GM12878 (cell line): ENCODE data around the gene SNRNP200. TPM values are rescaled to one million over a fixed set of nuclear protein-coding genes. Genes with fewer than 3 reads are reported as not detected.

Experiments used
- ATAC-seq: fragments of 200-7000 bp; cut with Tn5 transposase; 3 replicates; pipeline ENCODE4 v1.9.1; 2020; ENCODE audit warnings: mild to moderate bottlenecking, moderate library complexity
- BruUV-seq: library from RNA; stranded (reverse); fragments of 400-500 nt; replicated peaks from 2 replicates; lab custom pipeline; 2021; lab: Mats Ljungman, UMichigan
- CTCF ChIA-PET: fragments of 300-600 bp; sonication (Branson Sonifier 250); formaldehyde crosslinking; extraction: SDS; loops from one replicate; lab custom pipeline; 2021; ENCODE audit warnings: inconsistent platforms; lab: Yijun Ruan, JAX
- POLR2A ChIA-PET: fragments of 350-600 bp; formaldehyde crosslinking; extraction: SDS; loops from one replicate; lab custom pipeline; 2021; ENCODE audit warnings: inconsistent platforms; lab: Charles Lee
- RAD21 ChIA-PET: fragments of 300-600 bp; sonication (Branson Sonifier 250); formaldehyde crosslinking; loops from one replicate; lab custom pipeline; 2023; ENCODE audit warnings: antibody characterized with exemption; ENCODE audit not compliant: unreplicated experiment; lab: Charles Lee
- SMC1A ChIA-PET: fragments of 300-600 bp; sonication (Branson Sonifier 250); formaldehyde crosslinking; loops from one replicate; lab custom pipeline; 2023; ENCODE audit not compliant: unreplicated experiment, uncharacterized antibody; lab: Charles Lee
- DNase-seq: peaks from one replicate; pipeline ENCODE4 v3.0.0-alpha.2; 2011; ENCODE audit warnings: low read depth, low spot score
- FAIRE-seq: peaks from 3 replicates; lab custom pipeline; 2011; peaks lifted over from hg19 to GRCh38; lab: Jason Lieb, UNC
- H2AFZ ChIP-seq: 2 replicates; pipeline ENCODE4 v1.6.0; 2011; ENCODE audit warnings: low read depth, low read length, control low read depth; ENCODE audit not compliant: control insufficient read depth
- H3K27ac ChIP-seq: 2 replicates; pipeline ENCODE4 v1.5.1; 2011; ENCODE audit warnings: control low read depth; ENCODE audit not compliant: control insufficient read depth, insufficient read depth
- H3K27me3 ChIP-seq, 2 experiments: replicated peaks in 1 of 2; 2 replicates each; pipeline versions ENCODE4 v1.6.0 to v1.6.1; 2011; ENCODE audit warnings: low read length in 1 of 2; ENCODE audit not compliant: control insufficient read depth in 2 of 2, insufficient read depth in 2 of 2
- H3K36me3 ChIP-seq, 2 experiments: 2 replicates each; pipeline ENCODE4 v1.5.1; 2011; ENCODE audit warnings: low read length in 1 of 2; ENCODE audit not compliant: control insufficient read depth in 2 of 2, insufficient read depth in 2 of 2
- H3K4me1 ChIP-seq: 2 replicates; pipeline ENCODE4 v1.6.1; 2011; ENCODE audit warnings: mild to moderate bottlenecking, low read length, moderate library complexity, mixed read lengths; ENCODE audit not compliant: control insufficient read depth, insufficient read depth
- H3K4me2 ChIP-seq: 2 replicates; pipeline ENCODE4 v1.6.0; 2011; ENCODE audit warnings: control low read depth; ENCODE audit not compliant: control insufficient read depth, insufficient read depth
- H3K4me3 ChIP-seq: fragments of 200-600 bp; sonication (generic); 2 replicates; pipeline ENCODE4 v1.5.1; 2016
- H3K79me2 ChIP-seq: 2 replicates; pipeline ENCODE4 v1.6.0; 2011; ENCODE audit warnings: low read length; ENCODE audit not compliant: control insufficient read depth, insufficient read depth
- H3K9ac ChIP-seq: 2 replicates; pipeline ENCODE4 v1.8.0; 2011; ENCODE audit warnings: low read length, control low read depth, mixed read lengths; ENCODE audit not compliant: control insufficient read depth, insufficient read depth
- H3K9me3 ChIP-seq: replicated peaks from 3 replicates; pipeline ENCODE4 v1.5.1; 2011; ENCODE audit warnings: mild to moderate bottlenecking, low read length; ENCODE audit not compliant: control insufficient read depth, insufficient read depth
- H4K20me1 ChIP-seq: 2 replicates; pipeline ENCODE4 v1.6.0; 2011; ENCODE audit not compliant: control insufficient read depth, insufficient read depth
- CEBPB ChIP-seq, 2 experiments: fragments of 150-350 bp in 1 of 2; IDR thresholded peaks; 2 replicates each; pipeline ENCODE4 v1.6.1; 2012 to 2014; ENCODE audit warnings: low read depth in 2 of 2, low read length in 2 of 2, borderline replicate concordance in 1 of 2, inconsistent platforms in 1 of 2
- DPF2 ChIP-seq: fragments of 450-650 bp; IDR thresholded peaks from 2 replicates; pipeline ENCODE4 v1.6.1; 2017; ENCODE audit warnings: mild to moderate bottlenecking
- NFXL1 ChIP-seq: fragments of 450-650 bp; IDR thresholded peaks from 2 replicates; pipeline ENCODE4 v1.6.1; 2017; ENCODE audit warnings: antibody characterized with exemption, mild to moderate bottlenecking, borderline replicate concordance
- POLR2A ChIP-seq: IDR thresholded peaks from 2 replicates; pipeline ENCODE4 v1.6.1; 2011; ENCODE audit warnings: low read depth, mild to moderate bottlenecking, low read length
- RELA ChIP-seq: fragments of 450-650 bp; IDR thresholded peaks from 2 replicates; pipeline ENCODE4 v1.8.0; 2014; ENCODE audit warnings: borderline replicate concordance; ENCODE audit not compliant: partially characterized antibody
- STAT3 ChIP-seq: IDR thresholded peaks from 2 replicates; pipeline ENCODE4 v1.6.1; 2011; ENCODE audit warnings: low read depth, low read length, improper control_type of control experiment
- WGBS: methylation state at CpG from one replicate; pipeline ENCODE4 v1.1.6; 2016; ENCODE audit warnings: low lambda C conversion rate; ENCODE audit not compliant: insufficient replicate concordance, insufficient coverage; ENCODE audit errors: missing lambda C conversion rate; 5-methylcytosine and 5-hydroxymethylcytosine counted together
- in situ Hi-C: fragments of 300-500 bp; cut with MboI; formaldehyde crosslinking; loops from 9 replicates; pipeline ENCODE4 v1.14.3; 2018; ENCODE audit warnings: mixed read lengths
- intact Hi-C: fragments of 100-400 bp; cut with micrococcal nuclease; formaldehyde crosslinking; loops from one replicate; pipeline ENCODE4 v1.14.2; 2022; ENCODE audit not compliant: unreplicated experiment
- polyA plus RNA-seq, 11 experiments: library from polyadenylated mRNA; depleted of rRNA in 4 of 11; unstranded in 6 of 11; stranded (reverse) in 5 of 11; fragments of >200 nt; fragmentation: Nextera tagmentation in 4 of 11; fragmentation: Illumina TruSeq in 1 of 11; extraction: Ambion mirVana in 4 of 11; extraction: Trizol in 1 of 11; gene quantifications; 1 replicate in 1 of 11; 2 replicates in 10 of 11; pipeline versions ENCODE4 v1.2.1 to v1.2.3, GENCODE V29; 2011 to 2016; ENCODE audit warnings: inconsistent platforms in 2 of 11, missing spikeins in 2 of 11, low read depth in 1 of 11
- total RNA-seq, 4 experiments: library from RNA; depleted of rRNA in 3 of 4; stranded (reverse); fragments of >200 nt in 3 of 4; fragmentation: Illumina TruSeq in 1 of 4; extraction: Trizol in 1 of 4; gene quantifications; 2 replicates each; pipeline versions ENCODE4 v1.2.1 to v1.2.3, GENCODE V29; 2013 to 2021
- TF ChIP-seq, protein P1 (sequence below): fragments of 450-650 bp; IDR thresholded peaks from 2 replicates; pipeline ENCODE4 v1.6.1; 2017; ENCODE audit warnings: mild to moderate bottlenecking
- TF ChIP-seq, protein P2 (sequence below): IDR thresholded peaks from 2 replicates; pipeline ENCODE4 v1.6.1; 2012; ENCODE audit warnings: improper control_type of control experiment, low read depth, low read length; ENCODE audit not compliant: insufficient replicate concordance

Gene SNRNP200
- total and polyA plus RNA-seq, 10 of the 15 experiments (the other 5 are each of a cell fraction or from before 2014, with no cell fraction given) = 59.2 to 176 (median 106) TPM

DNA sequence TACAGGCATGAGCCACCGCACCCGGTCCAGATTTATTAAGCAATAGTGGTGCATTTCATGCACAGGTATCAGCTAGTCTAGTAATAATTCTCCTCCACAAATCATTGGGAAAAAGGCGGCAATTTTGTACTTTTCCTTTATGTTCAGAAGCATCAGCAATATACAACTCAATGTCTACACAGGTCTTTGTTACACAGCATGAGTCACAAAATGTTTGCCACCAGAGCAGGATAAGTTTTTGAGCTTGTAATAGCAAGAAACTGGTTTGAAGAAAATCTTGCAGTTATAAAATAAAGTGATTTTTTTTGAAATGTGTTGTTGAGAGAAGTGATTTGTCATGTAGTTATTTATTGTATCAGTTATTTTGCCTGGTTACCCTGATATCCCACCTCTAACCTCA, 15.0 kb upstream of the SNRNP200 start:
- intact Hi-C loops = loop anchor here (2.0 to 5.0 kb wide), 3 partner anchors 14 to 113 kb away; partner anchors contain the start of genes CIAO1, STARD7 and TMEM127
- H3K4me1 ChIP-seq = peaks cover 33% of the 10 kb centered on the region
- RAD21 ChIA-PET = interaction anchor here (1.0 to 4.7 kb wide), 12 partner anchors 9 to 538 kb away, joined by 3 to 44 read pairs (median 6); partner anchors contain the start of genes ANKRD39, NCAPH, SNRNP200 and STARD7
- H3K36me3 ChIP-seq = no peaks in the 10 kb centered on the region
- peaks cover 22% of the 10 kb centered on the region for H3K79me2 ChIP-seq
- peak overlapping the region; percentile 88; the same call in 1 of the 2 replicates for H3K27ac ChIP-seq
- SMC1A ChIA-PET = interaction anchor here (0.6 to 13.4 kb wide), 9 partner anchors 7 to 68 kb away, joined by 3 to 231 read pairs (median 4); partner anchors contain the start of genes NCAPH and SNRNP200
- H3K9me3 ChIP-seq = no peaks in the 10 kb centered on the region
- H4K20me1 ChIP-seq = no peaks in the 10 kb centered on the region
- no TSS peak for BruUV-seq
- H3K4me3 ChIP-seq = peak overlapping the region; percentile 90
- no peak for ATAC-seq
- H3K9ac ChIP-seq = peak overlapping the region; percentile 77
- no peak for DNase-seq
- no peak overlapping the region; the same call in 1 of the 2 replicates for H2AFZ ChIP-seq
- WGBS = 42% methylated on average over 3 of the region's 3 CpGs
- no peak for TF ChIP-seq POLR2A
- TF ChIP-seq, all 136 proteins: peak for 0
- peak overlapping the region; percentile 95 for H3K4me2 ChIP-seq
- no peaks in the 10 kb centered on the region for H3K27me3 ChIP-seq
- CTCF ChIA-PET = interaction anchor here (0.8 to 2.6 kb wide), 10 partner anchors 12 to 328 kb away, joined by 3 to 8 read pairs (median 4); partner anchors contain the start of genes ANKRD36C and STARD7
- FAIRE-seq = no peak
- in situ Hi-C loops = no loop called here
- POLR2A ChIA-PET = interaction anchor here (0.5 to 7.7 kb wide), 16 partner anchors 11 to 217 kb away, joined by 3 to 151 read pairs (median 4); partner anchors contain the start of genes NCAPH, SNRNP200 and STARD7

DNA sequence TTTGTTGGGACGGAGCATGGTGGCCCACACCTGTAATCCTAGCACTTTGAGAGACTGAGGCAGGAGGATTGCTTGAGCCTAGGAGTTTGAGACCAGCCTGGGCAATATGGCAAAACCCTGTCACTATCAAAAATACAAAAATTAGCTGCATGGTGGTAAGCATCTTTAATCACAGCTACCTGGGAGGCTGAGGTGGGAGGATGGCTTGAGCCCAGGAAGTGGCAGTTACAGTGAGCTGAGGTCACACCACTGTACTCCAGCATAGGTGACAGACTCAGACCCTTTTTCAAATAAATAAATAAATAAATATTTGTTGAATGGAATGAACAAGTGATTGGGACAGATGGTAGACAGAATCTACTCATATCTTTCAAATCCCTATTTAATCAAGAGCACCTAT, 14.1 kb upstream of the SNRNP200 start:
- DNase-seq (no peak), FAIRE-seq (no peak), ATAC-seq (no peak)
- POLR2A ChIA-PET = interaction anchor here (0.7 to 4.0 kb wide), 7 partner anchors 9 to 139 kb away, joined by 3 to 24 read pairs (median 4); partner anchors contain the start of genes NCAPH, SNRNP200 and STARD7
- in situ Hi-C loops (no loop called here), intact Hi-C loops (no loop called here)
- Histone ChIP-seq H3K4me3 (peak overlapping the region; percentile 7), H3K9ac (no peak overlapping the region), H3K36me3 (no peaks in the 10 kb centered on the region), H3K4me1 (peaks cover 31% of the 10 kb centered on the region), H4K20me1 (no peaks in the 10 kb centered on the region), H2AFZ (no peak overlapping the region), H3K27me3 (no peaks in the 10 kb centered on the region), H3K27ac (no peak overlapping the region), H3K9me3 (no peaks in the 10 kb centered on the region), H3K4me2 (peak overlapping the region; percentile 95), H3K79me2 (peaks cover 22% of the 10 kb centered on the region)
- no TSS peak for BruUV-seq
- SMC1A ChIA-PET = interaction anchor here (0.6 to 13.4 kb wide), 4 partner anchors 9 to 211 kb away, joined by 3 to 231 read pairs (median 7); partner anchors contain the start of gene NCAPH
- CTCF ChIA-PET = interaction anchor here (0.7 to 2.6 kb wide), 5 partner anchors 18 to 190 kb away, joined by 3 to 7 read pairs (median 3); no protein-coding TSS in a partner anchor
- RAD21 ChIA-PET = interaction anchor here (1.4 to 4.7 kb wide), 4 partner anchors 14 to 46 kb away, joined by 3 to 30 read pairs (median 14); partner anchors contain the start of gene SNRNP200
- WGBS = 96% methylated on average over 1 of the region's 1 CpG
- TF ChIP-seq, protein P1, sequence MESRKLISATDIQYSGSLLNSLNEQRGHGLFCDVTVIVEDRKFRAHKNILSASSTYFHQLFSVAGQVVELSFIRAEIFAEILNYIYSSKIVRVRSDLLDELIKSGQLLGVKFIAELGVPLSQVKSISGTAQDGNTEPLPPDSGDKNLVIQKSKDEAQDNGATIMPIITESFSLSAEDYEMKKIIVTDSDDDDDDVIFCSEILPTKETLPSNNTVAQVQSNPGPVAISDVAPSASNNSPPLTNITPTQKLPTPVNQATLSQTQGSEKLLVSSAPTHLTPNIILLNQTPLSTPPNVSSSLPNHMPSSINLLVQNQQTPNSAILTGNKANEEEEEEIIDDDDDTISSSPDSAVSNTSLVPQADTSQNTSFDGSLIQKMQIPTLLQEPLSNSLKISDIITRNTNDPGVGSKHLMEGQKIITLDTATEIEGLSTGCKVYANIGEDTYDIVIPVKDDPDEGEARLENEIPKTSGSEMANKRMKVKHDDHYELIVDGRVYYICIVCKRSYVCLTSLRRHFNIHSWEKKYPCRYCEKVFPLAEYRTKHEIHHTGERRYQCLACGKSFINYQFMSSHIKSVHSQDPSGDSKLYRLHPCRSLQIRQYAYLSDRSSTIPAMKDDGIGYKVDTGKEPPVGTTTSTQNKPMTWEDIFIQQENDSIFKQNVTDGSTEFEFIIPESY = no peak
- TF ChIP-seq NFXL1 (no peak), STAT3 (no peak), RELA (no peak), CEBPB (IDR thresholded peaks at IDR 0.05; ENCODE audit: borderline replicate concordance in 1 of 2, low read depth in 2 of 2, low read length in 2 of 2) (no peak), DPF2 (no peak)
- TF ChIP-seq, protein P2, sequence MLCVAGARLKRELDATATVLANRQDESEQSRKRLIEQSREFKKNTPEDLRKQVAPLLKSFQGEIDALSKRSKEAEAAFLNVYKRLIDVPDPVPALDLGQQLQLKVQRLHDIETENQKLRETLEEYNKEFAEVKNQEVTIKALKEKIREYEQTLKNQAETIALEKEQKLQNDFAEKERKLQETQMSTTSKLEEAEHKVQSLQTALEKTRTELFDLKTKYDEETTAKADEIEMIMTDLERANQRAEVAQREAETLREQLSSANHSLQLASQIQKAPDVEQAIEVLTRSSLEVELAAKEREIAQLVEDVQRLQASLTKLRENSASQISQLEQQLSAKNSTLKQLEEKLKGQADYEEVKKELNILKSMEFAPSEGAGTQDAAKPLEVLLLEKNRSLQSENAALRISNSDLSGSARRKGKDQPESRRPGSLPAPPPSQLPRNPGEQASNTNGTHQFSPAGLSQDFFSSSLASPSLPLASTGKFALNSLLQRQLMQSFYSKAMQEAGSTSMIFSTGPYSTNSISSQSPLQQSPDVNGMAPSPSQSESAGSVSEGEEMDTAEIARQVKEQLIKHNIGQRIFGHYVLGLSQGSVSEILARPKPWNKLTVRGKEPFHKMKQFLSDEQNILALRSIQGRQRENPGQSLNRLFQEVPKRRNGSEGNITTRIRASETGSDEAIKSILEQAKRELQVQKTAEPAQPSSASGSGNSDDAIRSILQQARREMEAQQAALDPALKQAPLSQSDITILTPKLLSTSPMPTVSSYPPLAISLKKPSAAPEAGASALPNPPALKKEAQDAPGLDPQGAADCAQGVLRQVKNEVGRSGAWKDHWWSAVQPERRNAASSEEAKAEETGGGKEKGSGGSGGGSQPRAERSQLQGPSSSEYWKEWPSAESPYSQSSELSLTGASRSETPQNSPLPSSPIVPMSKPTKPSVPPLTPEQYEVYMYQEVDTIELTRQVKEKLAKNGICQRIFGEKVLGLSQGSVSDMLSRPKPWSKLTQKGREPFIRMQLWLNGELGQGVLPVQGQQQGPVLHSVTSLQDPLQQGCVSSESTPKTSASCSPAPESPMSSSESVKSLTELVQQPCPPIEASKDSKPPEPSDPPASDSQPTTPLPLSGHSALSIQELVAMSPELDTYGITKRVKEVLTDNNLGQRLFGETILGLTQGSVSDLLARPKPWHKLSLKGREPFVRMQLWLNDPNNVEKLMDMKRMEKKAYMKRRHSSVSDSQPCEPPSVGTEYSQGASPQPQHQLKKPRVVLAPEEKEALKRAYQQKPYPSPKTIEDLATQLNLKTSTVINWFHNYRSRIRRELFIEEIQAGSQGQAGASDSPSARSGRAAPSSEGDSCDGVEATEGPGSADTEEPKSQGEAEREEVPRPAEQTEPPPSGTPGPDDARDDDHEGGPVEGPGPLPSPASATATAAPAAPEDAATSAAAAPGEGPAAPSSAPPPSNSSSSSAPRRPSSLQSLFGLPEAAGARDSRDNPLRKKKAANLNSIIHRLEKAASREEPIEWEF = no peak
